GM04504 (cell line): ENCODE results near the gene NDUFA7.
A peak's percentile ranks its signal among the peaks of the same experiment; 100 is the strongest.
"Not testable (repeated sequence)": the region's sequence is repeated elsewhere in the genome, so short reads cannot be mapped to it uniquely, and the experiment has no call there.

Experiments used
- DNase-seq: peaks from one replicate; pipeline ENCODE4 v3.0.0-alpha.2; 2012; ENCODE audit warnings: low read depth

Gene NDUFA7

GRCh38 chr19:8321067-8321985, at the start of gene NDUFA7, which contains the start of gene RPS28:
NDUFA7 (minus strand) TSS chr19:8321375; CDS start chr19:8321358, 17 bp downstream.
RPS28 (plus strand) TSS chr19:8321496; CDS start chr19:8321531, 35 bp downstream.
- peak; percentile 90 for DNase-seq

- DNase-seq = no peak
Observed at GRCh38 chr19:8370176-8371010, 49.2 kb upstream of the NDUFA7 start.

GRCh38 chr19:8367327-8368001, 46.3 kb upstream of the NDUFA7 start:
- DNase-seq = peak; percentile 97

GRCh38 chr19:8366961-8367326, 45.8 kb upstream of the NDUFA7 start:
- peak; percentile 17 for DNase-seq

GRCh38 chr19:8366121-8366581, 45.0 kb upstream of the NDUFA7 start:
- no peak for DNase-seq

GRCh38 chr19:8363803-8364771, 42.9 kb upstream of the NDUFA7 start, which contains the start of gene ANGPTL4:
ANGPTL4 (plus strand) TSS chr19:8364155; CDS start chr19:8364322, 167 bp downstream.
- peak; percentile 58 for DNase-seq

GRCh38 chr19:8361921-8362793, 41.0 kb upstream of the NDUFA7 start:
- peak; percentile 97 for DNase-seq

GRCh38 chr19:8360196-8360595, 39.0 kb upstream of the NDUFA7 start:
- no peak for DNase-seq

- no peak for DNase-seq
Observed at GRCh38 chr19:8358948-8359347, 37.8 kb upstream of the NDUFA7 start.

- DNase-seq = no peak
Observed at GRCh38 chr19:8357007-8357521, 35.9 kb upstream of the NDUFA7 start.

- DNase-seq = peak; percentile 94
Observed at GRCh38 chr19:8355631-8356402, 34.6 kb upstream of the NDUFA7 start.

- not testable (repeated sequence) for DNase-seq
Observed at GRCh38 chr19:8352845-8353244, 31.7 kb upstream of the NDUFA7 start.

GRCh38 chr19:8352134-8352827, 31.1 kb upstream of the NDUFA7 start:
- no peak for DNase-seq

- not testable (repeated sequence) for DNase-seq
Observed at GRCh38 chr19:8349629-8350372, 28.6 kb upstream of the NDUFA7 start.

GRCh38 chr19:8343483-8343844, 22.3 kb upstream of the NDUFA7 start:
- no peak for DNase-seq

- peak; percentile 79 for DNase-seq
Observed at GRCh38 chr19:8342684-8343482, 21.7 kb upstream of the NDUFA7 start, which contains the start of gene KANK3. KANK3 (minus strand) TSS chr19:8343262; CDS start chr19:8337828, 5,434 bp downstream.
